ENCODE data around the gene WDCP.
A peak's percentile ranks its signal among the peaks of the same experiment; 100 is the strongest.
"Not testable (repeated sequence)": the region's sequence is repeated elsewhere in the genome, so short reads cannot be mapped to it uniquely, and the experiment has no call there.

WDCP gene

GRCh38 chr2:24046930-24047702, at the start of gene WDCP:
Gene WDCP, minus strand, starts transcription at chr2:24047391. Its CDS starts 7,897 bp downstream, at chr2:24039494.
- peak; percentile 80 to 92 for DNase-seq (ENCODE audit: low read depth in 2 of 2)

- DNase-seq (ENCODE audit: low read depth in 2 of 2): not testable (repeated sequence)
Observed at GRCh38 chr2:24095171-24095677, 48.0 kb upstream of the WDCP start.

GRCh38 chr2:24093270-24093669, 46.1 kb upstream of the WDCP start:
- DNase-seq (ENCODE audit: low read depth in 2 of 2): not testable (repeated sequence)

GRCh38 chr2:24088821-24089359, 41.7 kb upstream of the WDCP start:
- no peak for DNase-seq (ENCODE audit: low read depth in 2 of 2)

- DNase-seq (ENCODE audit: low read depth in 2 of 2): no peak
Observed at GRCh38 chr2:24087032-24087431, 39.8 kb upstream of the WDCP start.

- DNase-seq (ENCODE audit: low read depth in 2 of 2): no peak
Observed at GRCh38 chr2:24086241-24086640, 39.0 kb upstream of the WDCP start.

- no peak for DNase-seq (ENCODE audit: low read depth in 2 of 2)
Observed at GRCh38 chr2:24085200-24085489, 38.0 kb upstream of the WDCP start.

- DNase-seq (ENCODE audit: low read depth in 2 of 2): peak; percentile 75 to 89
Observed at GRCh38 chr2:24084386-24085199, 37.4 kb upstream of the WDCP start, which contains the start of gene TP53I3. Gene TP53I3, minus strand, starts transcription at chr2:24084834. Its CDS starts 508 bp downstream, at chr2:24084326.

- no peak for DNase-seq (ENCODE audit: low read depth in 2 of 2)
Observed at GRCh38 chr2:24083567-24084385, 36.6 kb upstream of the WDCP start.

GRCh38 chr2:24082787-24083566, 35.8 kb upstream of the WDCP start:
- DNase-seq (ENCODE audit: low read depth in 2 of 2): no peak

GRCh38 chr2:24080701-24081100, 33.5 kb upstream of the WDCP start:
- no peak for DNase-seq (ENCODE audit: low read depth in 2 of 2)

GRCh38 chr2:24077879-24078278, 30.7 kb upstream of the WDCP start:
- DNase-seq (ENCODE audit: low read depth in 2 of 2): no peak

GRCh38 chr2:24077535-24077877, 30.3 kb upstream of the WDCP start:
- no peak for DNase-seq (ENCODE audit: low read depth in 2 of 2)

- no peak for DNase-seq (ENCODE audit: low read depth in 2 of 2)
Observed at GRCh38 chr2:24076849-24077534, 29.8 kb upstream of the WDCP start.

- DNase-seq (ENCODE audit: low read depth in 2 of 2): peak; percentile 96 to 100
Observed at GRCh38 chr2:24075915-24076848, 29.0 kb upstream of the WDCP start, which contains the start of gene SF3B6. Gene SF3B6, minus strand, starts transcription at chr2:24076326. Its CDS starts 97 bp downstream, at chr2:24076229.

GRCh38 chr2:24075259-24075658, 28.1 kb upstream of the WDCP start:
- DNase-seq (ENCODE audit: low read depth in 2 of 2): no peak

- DNase-seq (ENCODE audit: low read depth in 2 of 2): no peak
Observed at GRCh38 chr2:24073816-24074215, 26.6 kb upstream of the WDCP start.

GRCh38 chr2:24072259-24072658, 25.1 kb upstream of the WDCP start:
- no peak for DNase-seq (ENCODE audit: low read depth in 2 of 2)

GRCh38 chr2:24065341-24065740, 18.1 kb upstream of the WDCP start:
- DNase-seq (ENCODE audit: low read depth in 2 of 2): no peak
